ENCODE data around the gene ELP5.

ELP5 gene

GRCh38 chr17:7249830-7250229 lies 2.2 kb upstream of the ELP5 start:
- no peak for TF ChIP-seq CTCF (IDR thresholded peaks at IDR 0.05; ENCODE audit: insufficient read depth, low read depth, low read length, missing control alignments)
- H3K4me3 ChIP-seq (ENCODE audit: low read depth, low read length) = peak overlapping the region; percentile 75
- peak; percentile 55 for DNase-seq (ENCODE audit: low read depth)

GRCh38 chr17:7250695-7251627 lies 1.1 kb upstream of the ELP5 start:
- peak; percentile 63 for DNase-seq (ENCODE audit: low read depth)
- no peak for TF ChIP-seq CTCF (IDR thresholded peaks at IDR 0.05; ENCODE audit: insufficient read depth, low read depth, low read length, missing control alignments)
- H3K4me3 ChIP-seq (ENCODE audit: low read depth, low read length) = peak overlapping the region; percentile 75

GRCh38 chr17:7251661-7252175 lies 297 bp upstream of the ELP5 start, which contains the start of gene CTDNEP1:
TSS of gene CTDNEP1 (minus strand) at chr17:7251734. CDS start at chr17:7251296, 438 bp downstream.
- peak; percentile 99 for DNase-seq (ENCODE audit: low read depth)
- H3K4me3 ChIP-seq (ENCODE audit: low read depth, low read length) = peak within 1 kb of the TSS; percentile 83
- no peak for TF ChIP-seq CTCF (IDR thresholded peaks at IDR 0.05; ENCODE audit: insufficient read depth, low read depth, low read length, missing control alignments)

- no peak for TF ChIP-seq CTCF (IDR thresholded peaks at IDR 0.05; ENCODE audit: insufficient read depth, low read depth, low read length, missing control alignments)
- peak overlapping the region; percentile 83 for H3K4me3 ChIP-seq (ENCODE audit: low read depth, low read length)
These were observed 1.1 kb downstream of the ELP5 start for GRCh38 chr17:7253082-7253481.

GRCh38 chr17:7254511-7254910 lies 2.5 kb downstream of the ELP5 start:
- TF ChIP-seq CTCF (IDR thresholded peaks at IDR 0.05; ENCODE audit: insufficient read depth, low read depth, low read length, missing control alignments) = no peak
- DNase-seq (ENCODE audit: low read depth) = no peak
- no peak overlapping the region for H3K4me3 ChIP-seq (ENCODE audit: low read depth, low read length)

More at GRCh38 chr17:7253082-7253481, 1.1 kb downstream of the ELP5 start:
- no peak for DNase-seq (ENCODE audit: low read depth)

- H3K4me3 ChIP-seq (ENCODE audit: low read depth, low read length) = no peak overlapping the region
- no peak for TF ChIP-seq CTCF (IDR thresholded peaks at IDR 0.05; ENCODE audit: insufficient read depth, low read depth, low read length, missing control alignments)
- no peak for DNase-seq (ENCODE audit: low read depth)
These were observed 4.9 kb downstream of the ELP5 start for GRCh38 chr17:7256766-7257456.
